Measurements from ENCODE around the gene SHH.
"Not testable (repeated sequence)": the region's sequence is repeated elsewhere in the genome, so short reads cannot be mapped to it uniquely, and the experiment has no call there.

The SHH gene

GRCh38 chr7:155842496-155843265 lies 30.4 kb upstream of the SHH start:
- no peak for DNase-seq (ENCODE audit: low read depth)

- no peak for DNase-seq (ENCODE audit: low read depth)
Measured at GRCh38 chr7:155840909-155841308, 28.6 kb upstream of the SHH start.

GRCh38 chr7:155840262-155840885 lies 28.1 kb upstream of the SHH start:
- no peak for DNase-seq (ENCODE audit: low read depth)

- DNase-seq (ENCODE audit: low read depth) = no peak
Measured at GRCh38 chr7:155839461-155839860, 27.2 kb upstream of the SHH start.

GRCh38 chr7:155838312-155838711 lies 26.0 kb upstream of the SHH start:
- DNase-seq (ENCODE audit: low read depth) = not testable (repeated sequence)

- DNase-seq (ENCODE audit: low read depth) = no peak
Measured at GRCh38 chr7:155837126-155837479, 24.8 kb upstream of the SHH start.

- no peak for DNase-seq (ENCODE audit: low read depth)
Measured at GRCh38 chr7:155836216-155837125, 24.2 kb upstream of the SHH start.

GRCh38 chr7:155835446-155836215 lies 23.4 kb upstream of the SHH start:
- no peak for DNase-seq (ENCODE audit: low read depth)

GRCh38 chr7:155834486-155835048 lies 22.3 kb upstream of the SHH start:
- no peak for DNase-seq (ENCODE audit: low read depth)

GRCh38 chr7:155833651-155834050 lies 21.4 kb upstream of the SHH start:
- no peak for DNase-seq (ENCODE audit: low read depth)

GRCh38 chr7:155832581-155832981 lies 20.3 kb upstream of the SHH start:
- DNase-seq (ENCODE audit: low read depth) = no peak

GRCh38 chr7:155831807-155832524 lies 19.7 kb upstream of the SHH start:
- DNase-seq (ENCODE audit: low read depth) = no peak

- no peak for DNase-seq (ENCODE audit: low read depth)
Measured at GRCh38 chr7:155830961-155831806, 18.9 kb upstream of the SHH start.

- no peak for DNase-seq (ENCODE audit: low read depth)
Measured at GRCh38 chr7:155829796-155830470, 17.7 kb upstream of the SHH start.

- DNase-seq (ENCODE audit: low read depth) = no peak
Measured at GRCh38 chr7:155825336-155825735, 13.1 kb upstream of the SHH start.

GRCh38 chr7:155824227-155824886 lies 12.1 kb upstream of the SHH start:
- no peak for DNase-seq (ENCODE audit: low read depth)

- no peak for DNase-seq (ENCODE audit: low read depth)
Measured at GRCh38 chr7:155821851-155822250, 9.6 kb upstream of the SHH start.

- no peak for DNase-seq (ENCODE audit: low read depth)
Measured at GRCh38 chr7:155820788-155821187, 8.5 kb upstream of the SHH start.

- no peak for DNase-seq (ENCODE audit: low read depth)
Measured at GRCh38 chr7:155820246-155820645, 8.0 kb upstream of the SHH start.

Data from GM04503 (cell line).